Measurements from ENCODE around the gene TAPBP. TPM values are rescaled to one million over a fixed set of nuclear protein-coding genes. Genes with fewer than 3 reads are reported as not detected.

The TAPBP gene
- total RNA-seq, 4 donors from 2014 or later = 71.2 to 91.8 (median 89.7) TPM

- WGBS, 2 donors = 77 to 78% methylated on average over 14 to 15 of the region's 15 CpGs
- Histone ChIP-seq H3K4me1 (peaks cover 3 to 34% (median 9%) of the 10 kb centered on the region in 4 donors), H3K4me3 (no peak overlapping the region), H3K36me3 (peaks cover 0 to 63% (median 15%) of the 10 kb centered on the region in 3 donors), H3K27me3 (no peaks in the 10 kb centered on the region), H3K27ac (no peak overlapping the region), H3K9me3 (no peaks in the 10 kb centered on the region)
- DNase-seq (ENCODE audit: low spot score in 2 of 2) = no peak
- TF ChIP-seq CTCF (IDR thresholded peaks at IDR 0.05) = no peak
- no peak for TF ChIP-seq POLR2A (IDR thresholded peaks at IDR 0.05)
- TF ChIP-seq EP300 (IDR thresholded peaks at IDR 0.05) = no peak
Observed at GRCh38 chr6:33295621-33296369, 18.1 kb downstream of the TAPBP start.

- Histone ChIP-seq H3K27me3 (no peaks in the 10 kb centered on the region), H3K4me1 (peaks cover 3 to 35% (median 14%) of the 10 kb centered on the region in 4 donors), H3K36me3 (peaks cover 0 to 66% (median 15%) of the 10 kb centered on the region in 3 donors), H3K9me3 (no peaks in the 10 kb centered on the region), H3K4me3 (no peak overlapping the region), H3K27ac (no peak overlapping the region)
- no peak for DNase-seq (ENCODE audit: low spot score in 2 of 2)
- no peak for TF ChIP-seq POLR2A (IDR thresholded peaks at IDR 0.05)
- TF ChIP-seq EP300 (IDR thresholded peaks at IDR 0.05) = no peak
- TF ChIP-seq CTCF (IDR thresholded peaks at IDR 0.05) = no peak
- 64 to 67% methylated on average over 10 of the region's 10 CpGs for WGBS, 2 donors
Observed at GRCh38 chr6:33294086-33294823, 19.6 kb downstream of the TAPBP start.

GRCh38 chr6:33292996-33293682 lies 20.7 kb downstream of the TAPBP start:
- no peak for DNase-seq (ENCODE audit: low spot score in 2 of 2)
- 84 to 86% methylated on average over 14 to 16 of the region's 16 CpGs for WGBS, 2 donors

GRCh38 chr6:33290459-33290858 lies 23.4 kb downstream of the TAPBP start:
- no peak for TF ChIP-seq POLR2A (IDR thresholded peaks at IDR 0.05)
- TF ChIP-seq EP300 (IDR thresholded peaks at IDR 0.05) = no peak
- TF ChIP-seq CTCF (IDR thresholded peaks at IDR 0.05) = no peak
- Histone ChIP-seq H3K27ac (peak overlapping the region in 1 of 4 donors; percentile 90), H3K4me3 (peak overlapping the region in 1 of 4 donors; percentile 86), H3K36me3 (peaks cover 0 to 74% (median 10%) of the 10 kb centered on the region in 3 donors), H3K4me1 (peaks cover 0 to 30% (median 17%) of the 10 kb centered on the region in 4 donors), H3K9me3 (no peaks in the 10 kb centered on the region), H3K27me3 (no peaks in the 10 kb centered on the region)
- WGBS, 2 donors = 63 to 68% methylated on average over 7 of the region's 7 CpGs
- DNase-seq (ENCODE audit: low spot score in 2 of 2) = no peak

More at GRCh38 chr6:33292996-33293682, 20.7 kb downstream of the TAPBP start:
- TF ChIP-seq EP300 (IDR thresholded peaks at IDR 0.05) (no peak), POLR2A (IDR thresholded peaks at IDR 0.05) (no peak), CTCF (IDR thresholded peaks at IDR 0.05) (no peak)
- Histone ChIP-seq H3K27ac (no peak overlapping the region), H3K9me3 (no peaks in the 10 kb centered on the region), H3K27me3 (no peaks in the 10 kb centered on the region), H3K36me3 (peaks cover 0 to 66% (median 15%) of the 10 kb centered on the region in 3 donors), H3K4me3 (no peak overlapping the region), H3K4me1 (peaks cover 3 to 39% (median 19%) of the 10 kb centered on the region in 4 donors)

Measured in tibial nerve (tissue), 4 donors.